IMR-90 (cell line): ENCODE measurements around the gene PCCA. TPM values are rescaled to one million over a fixed set of nuclear protein-coding genes. Genes with fewer than 3 reads are reported as not detected.

Experiments
- ATAC-seq: fragments of 200-7000 bp; cut with Tn5 transposase; 2 replicates; pipeline ENCODE4 v1.9.1; 2020; ENCODE audit warnings: low read depth, mild to moderate bottlenecking, moderate library complexity
- BruUV-seq: library from RNA; stranded (reverse); fragments of 400-500 nt; replicated peaks from 2 replicates; lab custom pipeline; 2021; lab: Mats Ljungman, UMichigan
- CTCF ChIA-PET: fragments of 300-600 bp; formaldehyde crosslinking; extraction: SDS; loops from one replicate; lab custom pipeline; 2021; ENCODE audit warnings: antibody characterized with exemption; lab: Yijun Ruan, JAX
- POLR2A ChIA-PET: fragments of 300-600 bp; sonication (Branson Sonifier 250); formaldehyde crosslinking; loops from one replicate; lab custom pipeline; 2022; ENCODE audit warnings: antibody characterized with exemption; ENCODE audit not compliant: unreplicated experiment; lab: Charles Lee
- DNase-seq: peaks from one replicate; pipeline ENCODE4 v3.0.0; 2013
- H2AFZ ChIP-seq: replicated peaks from 2 replicates; pipeline ENCODE3; 2013; ENCODE audit warnings: low read length, mild to moderate bottlenecking; ENCODE audit not compliant: poor library complexity
- H2AK5ac ChIP-seq: 2 replicates; pipeline ENCODE4 v1.6.1; 2013; ENCODE audit warnings: low read depth, low read length, inconsistent platforms
- H2AK9ac ChIP-seq: replicated peaks from 2 replicates; pipeline ENCODE3; 2013; ENCODE audit warnings: mild to moderate bottlenecking, low read depth, low read length, moderate library complexity; ENCODE audit not compliant: poor library complexity
- H2BK120ac ChIP-seq: 2 replicates; pipeline ENCODE4 v1.6.1; 2013; ENCODE audit warnings: low read depth, low read length, inconsistent platforms
- H2BK15ac ChIP-seq: 3 replicates; pipeline ENCODE4 v1.6.1; 2013; ENCODE audit warnings: low read depth, low read length, inconsistent platforms
- H2BK20ac ChIP-seq: 2 replicates; pipeline ENCODE4 v1.6.1; 2013; ENCODE audit warnings: low read depth, mild to moderate bottlenecking, inconsistent platforms, low read length, moderate library complexity
- H2BK5ac ChIP-seq: 2 replicates; pipeline ENCODE4 v1.6.1; 2013; ENCODE audit warnings: mild to moderate bottlenecking, low read depth, low read length, inconsistent platforms; ENCODE audit not compliant: poor library complexity, severe bottlenecking
- H3K14ac ChIP-seq: replicated peaks from 2 replicates; pipeline ENCODE4 v1.6.1; 2013; ENCODE audit warnings: low read depth, low read length, inconsistent platforms
- H3K18ac ChIP-seq: 2 replicates; pipeline ENCODE4 v1.6.1; 2013; ENCODE audit warnings: low read depth, low read length, control low read depth
- H3K23ac ChIP-seq: 2 replicates; pipeline ENCODE4 v1.6.1; 2013; ENCODE audit warnings: low read depth, low read length, inconsistent platforms
- H3K27ac ChIP-seq: 2 replicates; pipeline ENCODE4 v1.5.1; 2013; ENCODE audit warnings: mild to moderate bottlenecking, control low read depth, low read length; ENCODE audit not compliant: insufficient read depth
- H3K27me3 ChIP-seq: 2 replicates; pipeline ENCODE4 v1.6.1; 2013; ENCODE audit warnings: low read length; ENCODE audit not compliant: control insufficient read depth, insufficient read depth
- H3K36me3 ChIP-seq: 2 replicates; pipeline ENCODE4 v1.6.1; 2013; ENCODE audit warnings: low read length, mixed read lengths; ENCODE audit not compliant: control insufficient read depth, insufficient read depth
- H3K4ac ChIP-seq: 2 replicates; pipeline ENCODE4 v1.6.1; 2013; ENCODE audit warnings: low read depth, low read length, inconsistent platforms
- H3K4me1 ChIP-seq: 2 replicates; pipeline ENCODE4 v1.6.1; 2013; ENCODE audit warnings: low read length, mixed read lengths; ENCODE audit not compliant: control insufficient read depth, insufficient read depth
- H3K4me2 ChIP-seq: 2 replicates; pipeline ENCODE4 v1.6.1; 2013; ENCODE audit warnings: low read depth, mild to moderate bottlenecking, control low read depth, low read length, moderate library complexity
- H3K4me3 ChIP-seq: 2 replicates; pipeline ENCODE4 v1.5.1; 2013; ENCODE audit warnings: low read depth, mild to moderate bottlenecking, control low read depth, low read length, moderate library complexity; ENCODE audit not compliant: insufficient read depth
- H3K56ac ChIP-seq: 2 replicates; pipeline ENCODE4 v1.6.1; 2013; ENCODE audit warnings: low read length, inconsistent platforms; ENCODE audit not compliant: insufficient read depth; ENCODE audit errors: extremely low read depth
- H3K79me1 ChIP-seq, 2 experiments: 2 replicates each; pipeline ENCODE4 v1.6.1; 2013; ENCODE audit warnings: low read length in 2 of 2, inconsistent platforms in 1 of 2, low read depth in 1 of 2
- H3K9ac ChIP-seq: 2 replicates; pipeline ENCODE4 v1.6.1; 2013; ENCODE audit warnings: low read depth, low read length, control low read depth
- H3K9me1 ChIP-seq: 2 replicates; pipeline ENCODE4 v1.6.1; 2013; ENCODE audit warnings: low read length, inconsistent platforms; ENCODE audit not compliant: insufficient read depth
- H3K9me3 ChIP-seq: 2 replicates; pipeline ENCODE4 v1.6.1; 2013; ENCODE audit warnings: low read length; ENCODE audit not compliant: control insufficient read depth, insufficient read depth
- H4K20me1 ChIP-seq: 2 replicates; pipeline ENCODE4 v1.6.1; 2013; ENCODE audit warnings: low read length, inconsistent platforms; ENCODE audit not compliant: insufficient read depth
- H4K5ac ChIP-seq: 2 replicates; pipeline ENCODE4 v1.6.1; 2013; ENCODE audit warnings: mild to moderate bottlenecking, low read depth, low read length, control low read depth
- H4K8ac ChIP-seq, 2 experiments: 2 replicates each; pipeline ENCODE4 v1.6.1; 2013; ENCODE audit warnings: low read depth in 2 of 2, low read length in 2 of 2, control low read depth in 1 of 2, inconsistent platforms in 1 of 2
- H4K91ac ChIP-seq: 2 replicates; pipeline ENCODE4 v1.6.1; 2013; ENCODE audit warnings: low read depth, low read length, inconsistent platforms; ENCODE audit not compliant: insufficient read depth
- CEBPB ChIP-seq: IDR thresholded peaks from 2 replicates; pipeline ENCODE4 v1.6.1; 2012; ENCODE audit warnings: low read depth, low read length, improper control_type of control experiment
- CHD1 ChIP-seq: IDR thresholded peaks from 2 replicates; pipeline ENCODE4 v1.6.1; 2012; ENCODE audit warnings: low read depth, low read length, improper control_type of control experiment
- CTCF ChIP-seq: conservative IDR thresholded peaks from 2 replicates; pipeline ENCODE4 v1.5.1; 2012; ENCODE audit warnings: mild to moderate bottlenecking, low read depth, low read length, improper control_type of control experiment
- ELK1 ChIP-seq: fragments of 150-350 bp; IDR thresholded peaks from 2 replicates; pipeline ENCODE4 v1.6.1; 2016; ENCODE audit warnings: low read depth, mild to moderate bottlenecking, low read length, moderate library complexity, borderline replicate concordance
- MAFK ChIP-seq: IDR thresholded peaks from 2 replicates; pipeline ENCODE4 v1.6.1; 2012; ENCODE audit warnings: low read depth, low read length, improper control_type of control experiment
- MXI1 ChIP-seq: IDR thresholded peaks from 2 replicates; pipeline ENCODE4 v1.6.1; 2012; ENCODE audit warnings: low read depth, mild to moderate bottlenecking, low read length, moderate library complexity, borderline replicate concordance
- POLR2A ChIP-seq: IDR thresholded peaks from 2 replicates; pipeline ENCODE4 v1.6.1; 2012; ENCODE audit warnings: mild to moderate bottlenecking, low read depth, low read length
- RCOR1 ChIP-seq: IDR thresholded peaks from 2 replicates; pipeline ENCODE4 v1.6.1; 2012; ENCODE audit warnings: mild to moderate bottlenecking, low read length, improper control_type of control experiment; ENCODE audit not compliant: insufficient replicate concordance
- WGBS, 2 experiments: methylation state at CpG; one replicate each; pipeline versions ENCODE4 v1.1.5 to v1.1.7; 2013; ENCODE audit warnings: missing lambda C conversion rate in 2 of 2; ENCODE audit not compliant: insufficient read length in 1 of 2; ENCODE audit errors: extremely low coverage in 2 of 2; 5-methylcytosine and 5-hydroxymethylcytosine counted together
- dilution Hi-C: fragments of 300-500 bp; cut with HindIII; formaldehyde crosslinking; loops from one replicate; pipeline ENCODE4 v1.14.3; 2018; ENCODE audit warnings: low sequenced_read_pairs; ENCODE audit not compliant: unreplicated experiment
- in situ Hi-C: fragments of 300-500 bp; cut with MboI; formaldehyde crosslinking; loops from 3 replicates; pipeline ENCODE4 v1.14.3; 2019; ENCODE audit warnings: low sequenced_read_pairs, inconsistent platforms, mixed read lengths
- intact Hi-C: fragments of 100-400 bp; cut with micrococcal nuclease; formaldehyde crosslinking; loops from 2 replicates; pipeline ENCODE4 v1.10.0; 2022
- polyA plus RNA-seq, 3 experiments: library from polyadenylated mRNA; depleted of rRNA; stranded (reverse); fragments of >200 nt; gene quantifications; 2 replicates each; pipeline ENCODE4 v1.2.3, GENCODE V29; 2012; ENCODE audit warnings: low replicate concordance in 1 of 3
- total RNA-seq: library from RNA; depleted of rRNA; stranded (reverse); fragments of >200 nt; gene quantifications from 2 replicates; pipeline ENCODE4 v1.2.3, GENCODE V29; 2012

PCCA gene
- total and polyA plus RNA-seq, 2 of the 4 experiments (the other 2 are of a cell fraction): 7.6 to 24.0 TPM

- ChIA-PET CTCF (no interaction called here), POLR2A (interaction anchor here (0.7 kb wide), 1 partner anchor 53 kb away, joined by 7 read pairs; no protein-coding TSS in a partner anchor)
- Histone ChIP-seq H2BK120ac (no peak overlapping the region), H4K8ac (no peak overlapping the region), H2AK5ac (no peak overlapping the region), H2BK5ac (no peak overlapping the region), H3K23ac (no peak overlapping the region), H3K9me3 (no peaks in the 10 kb centered on the region), H3K4me1 (no peaks in the 10 kb centered on the region), H4K91ac (no peak overlapping the region), H2BK15ac (no peak overlapping the region), H3K36me3 (peaks cover 12% of the 10 kb centered on the region), H3K79me1 (peaks cover 8 to 10% of the 10 kb centered on the region in 2 experiments; a peak in 3 of 4 replicates), H4K5ac (no peak overlapping the region), H3K27ac (no peak overlapping the region), H3K4me2 (no peak overlapping the region), H2BK20ac (no peak overlapping the region), H3K56ac (no peak overlapping the region), H3K14ac (no peak overlapping the region), H3K27me3 (no peaks in the 10 kb centered on the region), H2AFZ (no peak overlapping the region), H3K9ac (no peak overlapping the region), H4K20me1 (no peaks in the 10 kb centered on the region), H2AK9ac (no peak overlapping the region), H3K18ac (no peak overlapping the region), H3K4ac (no peak overlapping the region), H3K9me1 (no peaks in the 10 kb centered on the region), H3K4me3 (no peak overlapping the region)
- no TSS peak for BruUV-seq
- dilution Hi-C loops (no loop called here), intact Hi-C loops (no loop called here), in situ Hi-C loops (no loop called here)
- ATAC-seq (no peak), DNase-seq (no peak)
- no CpG with 5 or more reads among the region's 3 CpGs for WGBS, 2 experiments
- no peak for TF ChIP-seq ELK1
- TF ChIP-seq RCOR1: no peak
- TF ChIP-seq CEBPB: no peak
- no peak for TF ChIP-seq MAFK
- TF ChIP-seq CTCF: no peak
- TF ChIP-seq MXI1: no peak
- no peak for TF ChIP-seq CHD1
- no peak for TF ChIP-seq POLR2A
Observed at GRCh38 chr13:100146534-100146933, 57.6 kb downstream of the PCCA start.
